ENCODE results near the gene OPRD1.
"Not testable (repeated sequence)": the region's sequence is repeated elsewhere in the genome, so short reads cannot be mapped to it uniquely, and the experiment has no call there.

The OPRD1 gene

GRCh38 chr1:28847207-28847606 lies 35.2 kb downstream of the OPRD1 start:
- not testable (repeated sequence) for DNase-seq (ENCODE audit: low read depth)

- DNase-seq (ENCODE audit: low read depth): no peak
These were observed 36.4 kb downstream of the OPRD1 start for GRCh38 chr1:28848416-28848815.

DNA sequence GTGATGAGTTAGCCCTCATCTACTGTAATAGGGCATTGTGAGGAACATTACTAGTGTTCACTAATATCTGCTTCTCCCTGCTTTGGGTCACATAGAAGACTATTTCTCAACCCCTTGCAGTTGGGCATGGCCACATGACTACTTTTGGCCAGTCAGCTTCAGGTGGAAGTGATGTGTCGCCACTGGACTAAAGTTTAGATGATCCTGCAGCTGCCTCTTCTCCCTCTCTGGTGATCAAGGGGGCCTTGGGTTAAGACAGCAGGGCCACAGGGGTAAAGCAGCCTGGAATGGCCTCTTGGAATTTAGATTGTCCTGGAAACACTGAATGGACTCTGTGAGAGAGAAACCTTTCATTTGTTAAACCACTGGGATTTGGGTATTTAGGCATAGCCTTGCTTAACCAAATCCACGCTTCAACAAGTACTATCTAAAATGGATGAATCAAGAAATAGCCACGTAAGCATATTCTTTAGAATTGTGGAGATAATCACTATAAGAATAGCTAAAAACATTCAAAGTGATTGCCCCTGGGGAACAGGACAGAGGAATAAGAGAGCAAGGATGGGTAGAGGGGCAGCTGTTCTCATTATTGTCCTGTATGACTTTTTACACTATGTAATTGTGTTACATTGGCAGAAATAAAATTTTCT lies 41.2 kb downstream of the OPRD1 start:
- no peak for DNase-seq (ENCODE audit: low read depth)

DNA sequence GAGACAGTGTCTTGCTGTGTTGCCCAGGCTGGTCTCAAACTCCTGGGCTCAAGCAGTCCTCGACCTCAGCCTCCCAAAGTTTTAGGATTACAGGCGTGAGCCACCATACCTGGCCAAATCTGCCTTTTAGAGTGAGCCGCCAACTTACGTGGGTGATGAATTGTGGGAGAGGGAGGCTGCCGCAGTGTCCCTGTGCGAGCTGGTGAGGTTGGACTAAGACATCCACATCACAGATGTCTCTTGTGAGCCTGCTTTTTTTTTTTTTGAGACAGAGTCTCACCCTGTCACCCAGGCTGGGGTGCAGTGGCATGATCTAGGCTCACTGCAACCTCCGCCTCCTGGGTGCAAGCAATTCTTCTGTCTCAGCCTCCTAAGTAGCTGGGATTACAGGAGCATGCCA lies 42.4 kb downstream of the OPRD1 start:
- not testable (repeated sequence) for DNase-seq (ENCODE audit: low read depth)

DNA sequence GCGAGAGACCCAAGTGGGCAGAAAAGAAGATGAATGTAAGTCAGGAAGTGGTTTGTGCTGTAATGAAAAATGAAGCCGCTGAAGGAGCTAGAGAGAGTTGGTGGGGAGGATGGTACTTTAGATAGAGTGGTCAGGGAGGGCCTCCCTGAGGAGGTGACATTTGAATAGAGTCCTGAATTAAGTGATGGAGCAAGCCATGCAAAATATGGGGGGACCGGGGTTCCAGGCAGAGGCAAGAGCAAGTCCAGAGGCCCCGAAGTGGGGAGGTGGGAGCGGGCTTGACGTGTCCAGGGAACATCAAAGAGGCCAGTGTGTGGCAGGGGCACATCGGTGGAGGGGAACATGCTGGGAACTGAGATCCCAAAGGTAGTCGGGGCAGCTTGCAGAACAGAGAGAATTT lies 43.1 kb downstream of the OPRD1 start:
- DNase-seq (ENCODE audit: low read depth): no peak

DNA sequence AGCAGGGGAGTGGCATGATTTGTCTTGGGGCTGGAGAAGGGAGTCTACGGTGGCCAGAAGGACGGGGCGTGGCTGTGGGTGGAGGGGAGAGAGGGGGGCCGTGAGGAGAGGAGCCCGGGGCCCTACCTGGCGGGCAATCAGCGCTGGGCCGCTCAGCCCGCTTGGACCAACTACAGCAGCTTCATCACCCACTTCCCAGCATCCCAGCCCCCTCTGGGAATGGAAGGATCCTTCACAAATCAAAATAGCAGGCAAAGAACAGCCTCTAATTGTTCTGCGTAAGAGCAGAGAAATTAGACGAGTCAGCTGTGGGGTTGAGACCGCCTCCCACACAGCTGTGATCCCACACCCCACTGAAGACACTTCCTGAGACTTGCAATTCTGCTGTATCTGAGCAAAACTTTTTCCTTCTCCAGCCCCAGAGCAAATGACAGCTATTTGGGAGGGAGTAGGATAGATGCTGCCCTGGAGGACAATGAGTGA lies 43.5 kb downstream of the OPRD1 start:
- no peak for DNase-seq (ENCODE audit: low read depth)

GRCh38 chr1:28855969-28856368 lies 44.0 kb downstream of the OPRD1 start:
- DNase-seq (ENCODE audit: low read depth): no peak

DNA sequence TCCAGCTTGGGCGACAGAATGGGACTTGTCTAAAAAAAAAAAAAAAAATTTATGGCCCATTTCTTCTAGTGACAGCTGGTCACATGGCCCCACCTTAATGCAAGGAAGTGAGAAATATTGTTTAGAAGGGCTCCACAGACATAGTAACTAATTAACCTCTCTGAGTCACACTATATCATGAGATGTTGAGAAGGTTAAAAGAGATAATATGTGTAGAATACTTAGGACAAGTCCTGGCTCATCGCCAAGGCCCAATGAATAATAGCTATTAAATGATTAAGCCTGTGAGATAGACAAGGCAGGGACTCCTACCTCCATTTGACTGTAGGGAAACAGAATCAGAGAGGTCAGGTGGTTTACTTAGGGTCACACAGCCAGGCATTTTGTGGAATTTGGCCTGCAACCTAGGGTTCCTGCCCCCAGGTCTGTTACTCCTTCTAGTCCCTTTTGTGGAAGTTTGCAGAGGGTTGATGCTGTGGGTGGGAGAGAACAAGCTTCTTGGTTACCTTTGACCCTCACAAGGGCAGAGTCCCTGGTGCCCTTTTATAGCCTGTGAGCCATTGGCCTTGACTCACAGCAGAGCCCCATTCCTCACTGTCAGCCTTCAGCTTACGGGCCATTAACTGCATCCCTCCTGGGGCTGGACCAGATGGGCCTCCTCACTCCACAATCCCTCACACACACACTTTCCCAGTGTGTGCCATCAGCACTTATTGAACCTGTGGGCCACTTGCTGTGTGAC lies 48.5 kb downstream of the OPRD1 start:
- no peak for DNase-seq (ENCODE audit: low read depth)

DNA sequence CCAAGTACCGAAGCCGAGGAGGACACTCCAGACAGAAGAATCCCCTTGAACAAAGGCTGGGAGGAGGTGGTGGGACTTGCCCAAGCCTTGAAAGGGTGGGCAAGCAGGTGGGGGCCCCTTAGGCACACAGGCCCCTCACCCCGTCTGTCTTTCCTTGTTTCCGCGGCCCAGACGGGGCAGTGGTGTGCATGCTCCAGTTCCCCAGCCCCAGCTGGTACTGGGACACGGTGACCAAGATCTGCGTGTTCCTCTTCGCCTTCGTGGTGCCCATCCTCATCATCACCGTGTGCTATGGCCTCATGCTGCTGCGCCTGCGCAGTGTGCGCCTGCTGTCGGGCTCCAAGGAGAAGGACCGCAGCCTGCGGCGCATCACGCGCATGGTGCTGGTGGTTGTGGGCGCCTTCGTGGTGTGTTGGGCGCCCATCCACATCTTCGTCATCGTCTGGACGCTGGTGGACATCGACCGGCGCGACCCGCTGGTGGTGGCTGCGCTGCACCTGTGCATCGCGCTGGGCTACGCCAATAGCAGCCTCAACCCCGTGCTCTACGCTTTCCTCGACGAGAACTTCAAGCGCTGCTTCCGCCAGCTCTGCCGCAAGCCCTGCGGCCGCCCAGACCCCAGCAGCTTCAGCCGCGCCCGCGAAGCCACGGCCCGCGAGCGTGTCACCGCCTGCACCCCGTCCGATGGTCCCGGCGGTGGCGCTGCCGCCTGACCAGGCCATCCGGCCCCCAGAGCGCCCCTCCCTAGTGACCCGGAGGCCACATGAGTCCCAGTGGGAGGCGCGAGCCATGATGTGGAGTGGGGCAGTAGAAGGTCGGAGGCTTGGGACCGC lies 50.8 kb downstream of the OPRD1 start:
- no peak for DNase-seq (ENCODE audit: low read depth)

DNA sequence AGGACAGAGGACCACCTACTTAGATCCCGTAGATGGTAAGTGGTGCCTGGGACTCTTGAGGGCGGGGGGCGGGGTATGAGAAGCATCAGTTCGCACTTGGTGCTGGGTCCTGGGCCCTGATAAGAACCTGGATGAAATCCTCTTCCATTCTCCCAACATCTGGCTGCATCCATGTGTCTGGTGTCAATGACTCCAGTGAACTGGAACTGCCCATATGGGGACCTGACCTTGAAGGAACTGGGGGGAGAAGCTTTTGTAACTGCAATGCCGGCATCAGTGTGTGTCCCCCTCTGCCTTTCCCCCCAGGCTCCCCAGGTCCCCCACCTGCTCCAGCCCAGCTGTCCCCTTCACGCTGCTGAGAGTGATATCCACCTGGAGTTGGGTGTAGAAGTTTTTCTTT lies 52.7 kb downstream of the OPRD1 start:
- DNase-seq (ENCODE audit: low read depth): no peak

- DNase-seq (ENCODE audit: low read depth): no peak
These were observed 54.2 kb downstream of the OPRD1 start for GRCh38 chr1:28865997-28866650.

DNA sequence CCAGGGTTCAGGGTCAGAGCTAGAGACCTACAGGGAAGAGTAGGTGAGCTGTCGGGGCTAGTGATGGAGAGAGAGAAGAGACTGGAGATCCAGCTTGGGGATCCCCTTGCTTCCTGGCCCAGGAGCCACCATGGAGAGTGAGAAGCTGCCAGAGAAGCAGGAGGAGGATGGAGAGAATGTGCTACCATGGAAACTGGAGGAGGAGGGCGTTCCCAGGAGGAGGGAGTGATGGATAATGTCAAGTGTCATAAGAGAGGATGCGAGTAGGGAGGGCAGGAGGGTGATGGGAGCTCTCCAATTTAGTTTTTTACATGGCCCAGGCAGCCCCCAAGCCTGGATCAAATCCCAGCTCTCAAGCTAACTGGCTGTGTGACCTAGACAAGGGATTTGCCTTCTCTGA lies 55.9 kb downstream of the OPRD1 start:
- no peak for DNase-seq (ENCODE audit: low read depth)

DNA sequence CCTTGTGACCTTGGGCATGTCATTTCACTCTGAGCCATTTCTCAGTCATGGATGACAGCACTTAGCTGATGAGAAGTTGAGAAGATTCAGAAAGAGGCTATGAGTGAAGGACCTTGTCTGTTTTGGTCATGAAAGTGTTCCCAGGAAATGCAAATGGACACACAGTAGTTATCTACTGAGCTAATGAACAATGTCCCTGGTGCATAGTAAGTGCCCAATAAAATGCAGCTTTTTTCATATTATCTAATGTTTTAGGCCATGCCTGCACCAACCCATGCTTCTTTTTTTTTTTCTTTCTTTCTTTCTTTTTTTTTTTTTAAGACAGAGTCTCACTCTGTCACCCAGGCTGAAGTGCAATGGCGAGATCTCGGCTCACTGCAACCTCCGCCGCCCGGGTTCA lies 58.0 kb downstream of the OPRD1 start:
- DNase-seq (ENCODE audit: low read depth): no peak

DNA sequence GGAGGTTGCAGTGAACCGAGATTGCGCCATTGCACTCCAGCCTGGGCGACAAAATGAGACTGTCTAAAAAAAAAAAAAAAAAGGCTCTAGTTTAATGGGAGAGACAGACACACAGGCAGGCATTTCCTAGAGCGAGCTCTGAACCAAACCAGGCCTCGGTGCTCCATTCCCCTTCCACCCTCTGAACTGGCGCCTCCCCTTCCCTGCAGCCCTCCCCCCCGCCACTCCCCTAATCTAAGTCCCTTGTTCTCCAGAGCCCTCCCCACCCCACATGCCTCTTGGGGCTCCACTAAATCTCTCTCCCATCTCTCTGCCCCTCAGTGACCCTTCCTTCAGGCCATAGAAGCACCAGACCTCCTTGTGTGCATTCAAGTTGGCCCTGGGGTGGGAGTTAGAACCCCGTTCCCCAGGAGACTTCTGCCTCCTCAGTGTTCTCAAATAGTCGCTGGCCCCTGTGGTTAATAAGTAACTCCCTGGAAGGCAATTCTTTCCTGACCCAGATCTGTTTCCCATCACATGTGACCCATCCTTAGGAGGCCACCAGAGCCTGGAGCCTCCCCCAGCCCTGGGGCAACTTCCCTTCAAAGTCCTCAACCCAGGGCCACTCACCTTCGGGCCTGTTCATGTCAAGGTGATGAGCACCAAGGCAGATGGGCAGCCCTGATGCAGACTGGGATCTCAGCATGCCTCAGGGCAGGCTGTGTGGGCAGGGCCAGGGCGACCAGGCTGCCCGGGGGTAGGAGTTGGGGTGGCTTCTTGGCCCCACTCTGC lies 59.8 kb downstream of the OPRD1 start:
- DNase-seq (ENCODE audit: low read depth): no peak

DNA sequence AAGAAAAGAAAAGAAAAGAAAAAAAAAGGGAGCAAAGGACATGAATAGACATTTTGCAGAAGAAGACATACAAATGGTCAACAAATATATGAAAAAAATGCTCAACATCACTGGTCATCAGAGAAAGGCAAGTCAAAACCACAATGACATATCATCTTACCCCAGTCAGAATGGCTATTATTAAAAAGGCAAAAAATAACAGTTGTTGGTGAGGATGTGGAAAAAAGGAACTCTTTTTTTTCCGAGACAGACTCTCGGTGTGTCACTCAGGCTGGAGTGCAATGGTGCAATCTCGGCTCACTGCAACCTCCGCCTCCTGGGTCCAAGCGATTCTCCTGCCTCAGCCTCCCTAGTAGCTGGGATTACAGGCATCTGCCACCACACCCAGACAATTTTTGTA lies 63.2 kb downstream of the OPRD1 start:
- not testable (repeated sequence) for DNase-seq (ENCODE audit: low read depth)

DNA sequence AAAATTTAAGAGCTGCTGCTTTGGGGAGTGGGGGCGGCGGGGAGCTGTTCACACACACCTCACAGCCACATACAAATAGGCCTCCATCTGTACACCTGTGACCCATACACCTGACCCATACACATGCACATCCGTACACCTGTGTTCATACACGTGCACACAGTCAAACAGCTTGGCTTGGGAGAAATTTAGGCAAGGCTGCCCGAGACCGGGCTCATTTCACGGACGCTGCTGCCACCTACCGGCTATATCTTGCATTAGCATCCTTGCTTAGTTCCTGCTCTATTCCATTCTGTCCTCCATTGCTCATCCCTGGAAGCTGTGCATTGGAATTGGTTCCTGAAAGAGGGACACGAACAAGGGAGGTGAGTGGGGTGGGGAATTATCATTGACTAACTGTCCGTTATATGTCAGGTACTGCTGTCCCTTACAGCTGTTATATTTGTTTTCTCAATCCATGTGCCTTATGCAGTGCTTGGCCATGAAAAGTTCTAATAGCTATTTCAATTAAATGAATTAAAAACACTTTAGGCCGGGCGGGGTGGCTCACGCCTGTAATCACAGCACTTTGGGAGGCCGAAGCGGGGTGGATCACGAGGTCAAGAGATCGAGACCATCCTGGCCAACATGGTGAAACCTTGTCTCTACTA lies 65.3 kb downstream of the OPRD1 start:
- DNase-seq (ENCODE audit: low read depth): peak; percentile 60

GRCh38 chr1:28878796-28879195 lies 66.8 kb downstream of the OPRD1 start:
- no peak for DNase-seq (ENCODE audit: low read depth)

GRCh38 chr1:28882009-28882628 lies 70.1 kb downstream of the OPRD1 start:
- DNase-seq (ENCODE audit: low read depth): peak; percentile 68

DNA sequence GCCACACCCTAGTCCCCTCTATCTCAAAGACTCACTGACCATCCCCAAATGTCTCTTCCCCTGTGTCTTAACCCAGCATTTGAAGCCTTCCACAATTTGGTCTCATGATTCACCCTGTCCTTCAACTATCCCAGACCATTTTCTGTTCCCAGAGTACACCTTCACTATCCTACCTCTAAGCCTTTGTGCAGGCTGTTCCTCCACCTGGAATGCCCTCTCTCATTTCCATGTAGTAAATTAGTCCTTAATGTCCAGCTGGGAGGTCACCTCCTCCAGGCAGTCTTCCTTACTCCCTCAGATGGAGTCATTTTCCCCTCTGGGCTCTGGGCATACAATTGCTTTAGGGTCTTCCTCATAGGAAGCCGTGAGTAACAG lies 71.3 kb downstream of the OPRD1 start:
- DNase-seq (ENCODE audit: low read depth): no peak

DNA sequence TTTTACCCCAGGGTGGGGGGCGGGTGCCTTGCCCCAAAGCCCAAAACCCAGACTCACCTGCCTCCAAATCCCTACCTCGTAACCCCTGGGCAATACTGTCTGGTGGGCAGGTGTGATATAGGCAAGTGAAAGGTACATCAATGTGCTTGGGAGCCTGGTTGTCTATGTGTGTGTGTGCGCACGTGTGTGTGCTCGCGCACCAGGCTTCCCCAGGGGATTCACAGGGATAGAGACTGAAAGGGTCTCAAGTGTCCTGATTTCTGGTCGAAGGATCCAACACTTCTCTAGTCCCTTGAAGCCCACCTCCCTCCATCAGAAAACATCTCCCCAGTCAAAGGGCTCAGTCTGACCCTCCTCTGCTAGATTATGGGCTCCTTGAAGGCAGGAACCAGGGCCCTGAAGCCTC lies 73.5 kb downstream of the OPRD1 start:
- DNase-seq (ENCODE audit: low read depth): no peak

Data from stimulated activated CD4-positive, alpha-beta T cell treated with anti-CD3 and anti-CD28 coated beads, Interleukin-2, amount 100 ng/mL, for 4 hours (primary cell).